Activated naive CD8-positive, alpha-beta T cell treated with anti-CD3 and anti-CD28 coated beads for 36 hours (primary cell): Measurements from ENCODE around the gene SWAP70. TPM values are rescaled to one million over a fixed set of nuclear protein-coding genes. Genes with fewer than 3 reads are reported as not detected.

Experiments used
- DNase-seq: peaks from one replicate; pipeline ENCODE4 v3.0.0; 2021
- H3K27ac Mint-ChIP-seq: one replicate; pipeline ENCODE4 v1.8.0; 2022; ENCODE audit warnings: mild to moderate bottlenecking, moderate library complexity, mixed read lengths
- H3K27me3 Mint-ChIP-seq: one replicate; pipeline ENCODE4 v1.8.0; 2022; ENCODE audit warnings: mild to moderate bottlenecking, mixed read lengths
- H3K36me3 Mint-ChIP-seq: one replicate; pipeline ENCODE4 v1.8.0; 2021; ENCODE audit warnings: mild to moderate bottlenecking, mixed read lengths
- H3K4me1 Mint-ChIP-seq: one replicate; pipeline ENCODE4 v1.8.0; 2021; ENCODE audit warnings: mixed read lengths
- H3K4me3 Mint-ChIP-seq: one replicate; pipeline ENCODE4 v1.8.0; 2022; ENCODE audit warnings: mild to moderate bottlenecking, moderate library complexity, mixed read lengths
- H3K9me3 Mint-ChIP-seq: one replicate; pipeline ENCODE4 v1.8.0; 2022; ENCODE audit warnings: mixed read lengths
- total RNA-seq, 2 experiments: library from RNA; stranded (reverse); gene quantifications; one replicate each; pipeline ENCODE4 v1.2.3, GENCODE V29; 2021

The SWAP70 gene
- total RNA-seq, 2 experiments from 2014 or later, result 10.0 to 10.9 TPM

GRCh38 chr11:9636691-9637090 is 27.2 kb upstream of the SWAP70 start:
- Mint-ChIP-seq H3K4me1 (no peaks in the 10 kb centered on the region), H3K27ac (no peak overlapping the region), H3K27me3 (peaks cover 4% of the 10 kb centered on the region), H3K36me3 (no peaks in the 10 kb centered on the region), H3K9me3 (peaks cover 8% of the 10 kb centered on the region), H3K4me3 (no peak overlapping the region)
- DNase-seq, result no peak

GRCh38 chr11:9639099-9639498 is 24.8 kb upstream of the SWAP70 start:
- H3K27ac Mint-ChIP-seq, result no peak overlapping the region
- H3K4me3 Mint-ChIP-seq, result no peak overlapping the region
- H3K27me3 Mint-ChIP-seq, result peaks cover 4% of the 10 kb centered on the region
- H3K36me3 Mint-ChIP-seq, result no peaks in the 10 kb centered on the region
- no peak for DNase-seq
- no peaks in the 10 kb centered on the region for H3K9me3 Mint-ChIP-seq
- H3K4me1 Mint-ChIP-seq, result no peaks in the 10 kb centered on the region

- Mint-ChIP-seq H3K27ac (no peak overlapping the region), H3K36me3 (no peaks in the 10 kb centered on the region), H3K4me3 (no peak overlapping the region), H3K27me3 (peaks cover 4% of the 10 kb centered on the region), H3K4me1 (no peaks in the 10 kb centered on the region), H3K9me3 (no peaks in the 10 kb centered on the region)
- no peak for DNase-seq
These were observed 23.9 kb upstream of the SWAP70 start for GRCh38 chr11:9639985-9640384.

GRCh38 chr11:9642894-9643293 is 21.0 kb upstream of the SWAP70 start:
- Mint-ChIP-seq H3K36me3 (no peaks in the 10 kb centered on the region), H3K27me3 (peaks cover 4% of the 10 kb centered on the region), H3K27ac (no peak overlapping the region), H3K4me3 (no peak overlapping the region), H3K9me3 (peaks cover 3% of the 10 kb centered on the region), H3K4me1 (no peaks in the 10 kb centered on the region)
- DNase-seq, result no peak

GRCh38 chr11:9643751-9644150 is 20.1 kb upstream of the SWAP70 start:
- no peak for DNase-seq
- Mint-ChIP-seq H3K27me3 (peaks cover 4% of the 10 kb centered on the region), H3K27ac (no peak overlapping the region), H3K9me3 (peaks cover 3% of the 10 kb centered on the region), H3K4me1 (no peaks in the 10 kb centered on the region), H3K4me3 (no peak overlapping the region), H3K36me3 (peaks cover 2% of the 10 kb centered on the region)

- Mint-ChIP-seq H3K27ac (no peak overlapping the region), H3K4me1 (no peaks in the 10 kb centered on the region), H3K36me3 (peaks cover 2% of the 10 kb centered on the region), H3K9me3 (peaks cover 3% of the 10 kb centered on the region), H3K27me3 (no peaks in the 10 kb centered on the region), H3K4me3 (no peak overlapping the region)
- DNase-seq, result no peak
These were observed 18.0 kb upstream of the SWAP70 start for GRCh38 chr11:9645881-9646280.

- Mint-ChIP-seq H3K27ac (no peak overlapping the region), H3K27me3 (no peaks in the 10 kb centered on the region), H3K4me3 (no peak overlapping the region), H3K9me3 (peaks cover 3% of the 10 kb centered on the region), H3K4me1 (no peaks in the 10 kb centered on the region), H3K36me3 (peaks cover 2% of the 10 kb centered on the region)
- DNase-seq, result no peak
These were observed 17.6 kb upstream of the SWAP70 start for GRCh38 chr11:9646324-9646723.

GRCh38 chr11:9651481-9651880 is 12.4 kb upstream of the SWAP70 start:
- H3K36me3 Mint-ChIP-seq, result peaks cover 2% of the 10 kb centered on the region
- no peak overlapping the region for H3K4me3 Mint-ChIP-seq

GRCh38 chr11:9651899-9652748 is 11.8 kb upstream of the SWAP70 start:
- no peak for DNase-seq
- Mint-ChIP-seq H3K36me3 (peaks cover 2% of the 10 kb centered on the region), H3K4me3 (no peak overlapping the region), H3K27me3 (no peaks in the 10 kb centered on the region), H3K27ac (no peak overlapping the region), H3K9me3 (peaks cover 3% of the 10 kb centered on the region), H3K4me1 (no peaks in the 10 kb centered on the region)

More at GRCh38 chr11:9651481-9651880, 12.4 kb upstream of the SWAP70 start:
- H3K9me3 Mint-ChIP-seq, result peaks cover 3% of the 10 kb centered on the region
- H3K27me3 Mint-ChIP-seq, result no peaks in the 10 kb centered on the region
- DNase-seq, result no peak
- H3K4me1 Mint-ChIP-seq, result no peaks in the 10 kb centered on the region
- H3K27ac Mint-ChIP-seq, result no peak overlapping the region

GRCh38 chr11:9653871-9654270 is 10.0 kb upstream of the SWAP70 start:
- DNase-seq, result no peak
- peaks cover 5% of the 10 kb centered on the region for H3K27me3 Mint-ChIP-seq
- no peak overlapping the region for H3K4me3 Mint-ChIP-seq
- H3K4me1 Mint-ChIP-seq, result no peaks in the 10 kb centered on the region
- no peaks in the 10 kb centered on the region for H3K9me3 Mint-ChIP-seq
- no peaks in the 10 kb centered on the region for H3K36me3 Mint-ChIP-seq
- H3K27ac Mint-ChIP-seq, result no peak overlapping the region

- Mint-ChIP-seq H3K27me3 (peaks cover 15% of the 10 kb centered on the region), H3K36me3 (no peaks in the 10 kb centered on the region), H3K27ac (no peak overlapping the region), H3K4me1 (no peaks in the 10 kb centered on the region), H3K4me3 (no peak overlapping the region), H3K9me3 (no peaks in the 10 kb centered on the region)
- DNase-seq, result no peak
These were observed 7.0 kb upstream of the SWAP70 start for GRCh38 chr11:9656864-9657263.

GRCh38 chr11:9657531-9657930 is 6.3 kb upstream of the SWAP70 start:
- H3K4me1 Mint-ChIP-seq, result peaks cover 3% of the 10 kb centered on the region
- DNase-seq, result no peak

GRCh38 chr11:9660886-9661285 is 3.0 kb upstream of the SWAP70 start:
- peaks cover 34% of the 10 kb centered on the region for H3K27me3 Mint-ChIP-seq
- peaks cover 12% of the 10 kb centered on the region for H3K4me1 Mint-ChIP-seq
- no peak overlapping the region for H3K27ac Mint-ChIP-seq
- no peak for DNase-seq
- peaks cover 4% of the 10 kb centered on the region for H3K36me3 Mint-ChIP-seq
- H3K9me3 Mint-ChIP-seq, result peaks cover 4% of the 10 kb centered on the region
- no peak overlapping the region for H3K4me3 Mint-ChIP-seq

More at GRCh38 chr11:9657531-9657930, 6.3 kb upstream of the SWAP70 start:
- H3K4me3 Mint-ChIP-seq, result no peak overlapping the region
- H3K36me3 Mint-ChIP-seq, result no peaks in the 10 kb centered on the region
- peaks cover 21% of the 10 kb centered on the region for H3K27me3 Mint-ChIP-seq
- no peak overlapping the region for H3K27ac Mint-ChIP-seq
- H3K9me3 Mint-ChIP-seq, result no peaks in the 10 kb centered on the region

- peaks cover 12% of the 10 kb centered on the region for H3K4me1 Mint-ChIP-seq
- no peak overlapping the region for H3K4me3 Mint-ChIP-seq
- H3K9me3 Mint-ChIP-seq, result peaks cover 12% of the 10 kb centered on the region
- DNase-seq, result no peak
- peaks cover 34% of the 10 kb centered on the region for H3K27me3 Mint-ChIP-seq
- H3K27ac Mint-ChIP-seq, result no peak overlapping the region
- peaks cover 14% of the 10 kb centered on the region for H3K36me3 Mint-ChIP-seq
These were observed 1.6 kb upstream of the SWAP70 start for GRCh38 chr11:9662273-9662672.

GRCh38 chr11:9664276-9665171 is 647 bp downstream of the SWAP70 start:
- H3K4me3 Mint-ChIP-seq, result peak overlapping the region; percentile 86
- H3K36me3 Mint-ChIP-seq, result peaks cover 14% of the 10 kb centered on the region
- peak; percentile 34 for DNase-seq
- H3K27me3 Mint-ChIP-seq, result peaks cover 29% of the 10 kb centered on the region
- no peak overlapping the region for H3K27ac Mint-ChIP-seq
- H3K9me3 Mint-ChIP-seq, result peaks cover 14% of the 10 kb centered on the region
- H3K4me1 Mint-ChIP-seq, result peaks cover 16% of the 10 kb centered on the region
